B cell (primary cell): Measurements from ENCODE around the gene RHOT1. TPM values are rescaled to one million over a fixed set of nuclear protein-coding genes. Genes with fewer than 3 reads are reported as not detected.

Experiments
- ATAC-seq: fragments of 200-7000 bp; cut with Tn5 transposase; one replicate; pipeline ENCODE4 v1.10.0; 2021; ENCODE audit warnings: low read depth, mild to moderate bottlenecking, moderate number of reproducible peaks, moderate library complexity
- CTCF ChIA-PET: fragments of 350-600 bp; sonication (Branson Sonifier 250); formaldehyde crosslinking; loops from one replicate; lab custom pipeline; 2021; ENCODE audit warnings: antibody characterized with exemption, inconsistent platforms; lab: Charles Lee
- POLR2A ChIA-PET: fragments of 350-600 bp; sonication (Branson Sonifier 250); formaldehyde crosslinking; loops from one replicate; lab custom pipeline; 2021; ENCODE audit warnings: antibody characterized with exemption; lab: Charles Lee
- DNase-seq: peaks from one replicate; pipeline ENCODE4 v3.0.0; 2013
- H2AFZ ChIP-seq: 2 replicates; pipeline ENCODE4 v1.6.1; 2012; ENCODE audit warnings: mild to moderate bottlenecking, low read depth, low read length; ENCODE audit not compliant: insufficient read depth, poor library complexity, severe bottlenecking
- H3K27ac ChIP-seq, 2 donors: 1 replicate in 1 of 2; 2 replicates in 1 of 2; pipeline ENCODE4 v1.5.1; 2012 to 2013; ENCODE audit warnings: low read length in 2 of 2, mild to moderate bottlenecking in 2 of 2, moderate library complexity in 1 of 2
- H3K27me3 ChIP-seq, 4 experiments: fragments of 200-600 bp in 1 of 4; sonication (generic) in 1 of 4; replicated peaks in 1 of 4; 1 replicate in 2 of 4; 2 replicates in 2 of 4; pipeline versions ENCODE4 v1.6.1 to v1.7.0; 2013 to 2016; ENCODE audit warnings: low read length in 3 of 4, mild to moderate bottlenecking in 2 of 4, mixed read lengths in 1 of 4, moderate library complexity in 1 of 4; ENCODE audit not compliant: insufficient read depth in 4 of 4, control insufficient read depth in 3 of 4; ENCODE audit errors: control extremely low read depth in 1 of 4
- H3K36me3 ChIP-seq, 2 experiments: replicated peaks in 1 of 2; 1 replicate in 1 of 2; 2 replicates in 1 of 2; pipeline versions ENCODE4 v1.6.1 to v1.7.1; 2013; ENCODE audit warnings: low read length in 1 of 2; ENCODE audit not compliant: insufficient read depth in 2 of 2, control insufficient read depth in 1 of 2; ENCODE audit errors: control extremely low read depth in 1 of 2, extremely low read depth in 1 of 2
- H3K4me1 ChIP-seq, 2 donors: fragments of 200-600 bp in 1 of 2; sonication (generic) in 1 of 2; 1 replicate in 1 of 2; 2 replicates in 1 of 2; pipeline versions ENCODE4 v1.5.1 to v1.6.1; 2013 to 2017; ENCODE audit warnings: low read length in 2 of 2; ENCODE audit not compliant: control insufficient read depth in 2 of 2, insufficient read depth in 2 of 2
- H3K4me2 ChIP-seq: replicated peaks from 2 replicates; pipeline ENCODE3; 2012; ENCODE audit warnings: mild to moderate bottlenecking, low read depth, low read length; ENCODE audit not compliant: poor library complexity, severe bottlenecking
- H3K4me3 ChIP-seq, 5 experiments: fragments of 200-600 bp in 1 of 5; sonication (generic) in 1 of 5; 1 replicate in 3 of 5; 2 replicates in 2 of 5; pipeline versions ENCODE4 v1.5.1 to v1.7.0; 2011 to 2016; ENCODE audit warnings: low read length in 4 of 5, mild to moderate bottlenecking in 4 of 5, low read depth in 2 of 5, control low read depth in 1 of 5, moderate library complexity in 1 of 5; ENCODE audit not compliant: insufficient read depth in 1 of 5; ENCODE audit errors: control extremely low read depth in 1 of 5, extremely low read depth in 1 of 5
- H3K79me2 ChIP-seq: fragments of 200-600 bp; sonication (generic); one replicate; pipeline ENCODE4 v1.6.0; 2016; ENCODE audit warnings: low read length; ENCODE audit not compliant: control insufficient read depth, insufficient read depth
- H3K9ac ChIP-seq: fragments of 200-600 bp; sonication (generic); 2 replicates; pipeline ENCODE4 v1.6.1; 2017; ENCODE audit warnings: mild to moderate bottlenecking, low read length, moderate library complexity
- H3K9me3 ChIP-seq, 3 donors: one replicate each; pipeline versions ENCODE4 v1.6.1 to v1.7.1; 2013; ENCODE audit warnings: low read length in 2 of 3; ENCODE audit not compliant: control insufficient read depth in 2 of 3, insufficient read depth in 1 of 3; ENCODE audit errors: control extremely low read depth in 1 of 3
- H4K20me1 ChIP-seq: 2 replicates; pipeline ENCODE4 v1.6.0; 2012; ENCODE audit warnings: mild to moderate bottlenecking, low read length; ENCODE audit not compliant: insufficient read depth, control insufficient read depth, poor library complexity, severe bottlenecking
- H3K27ac Mint-ChIP-seq: one replicate; pipeline ENCODE4 v1.8.0; 2021; ENCODE audit warnings: mixed read lengths
- H3K27me3 Mint-ChIP-seq: one replicate; pipeline ENCODE4 v1.8.0; 2021; ENCODE audit warnings: mixed read lengths
- H3K4me1 Mint-ChIP-seq: one replicate; pipeline ENCODE4 v1.8.0; 2021; ENCODE audit warnings: mixed read lengths
- H3K4me3 Mint-ChIP-seq: one replicate; pipeline ENCODE4 v1.8.0; 2021; ENCODE audit warnings: mixed read lengths
- H3K9me3 Mint-ChIP-seq: one replicate; pipeline ENCODE4 v1.8.0; 2022; ENCODE audit warnings: mixed read lengths; ENCODE audit not compliant: insufficient read depth
- EZH2 ChIP-seq: IDR thresholded peaks from 2 replicates; pipeline ENCODE4 v1.6.1; 2012; ENCODE audit warnings: borderline replicate concordance, low read depth, mild to moderate bottlenecking, moderate library complexity, low read length; ENCODE audit not compliant: insufficient read depth, poor library complexity, severe bottlenecking
- WGBS: methylation state at CpG from one replicate; pipeline ENCODE4 v1.1.5; 2013; ENCODE audit warnings: missing lambda C conversion rate; ENCODE audit not compliant: insufficient coverage; 5-methylcytosine and 5-hydroxymethylcytosine counted together
- intact Hi-C: fragments of 100-400 bp; cut with micrococcal nuclease; formaldehyde crosslinking; loops from one replicate; pipeline ENCODE4 v1.10.0; 2022
- polyA plus RNA-seq: library from polyadenylated mRNA; depleted of rRNA; stranded (reverse); fragments of >200 nt; gene quantifications from 2 replicates; pipeline ENCODE4 v1.2.3, GENCODE V29; 2012
- total RNA-seq, 2 donors: library from RNA; stranded (reverse); fragments of 120-200 nt in 1 of 2; gene quantifications; 1 replicate in 1 of 2; 2 replicates in 1 of 2; pipeline versions ENCODE4 v1.2.3 to v1.2.4, GENCODE V29; 2013 to 2022
- TF ChIP-seq, protein P1 (sequence below): fragments of 200-600 bp; IDR thresholded peaks from one replicate; pipeline ENCODE4 v1.8.0; 2022; ENCODE audit warnings: antibody characterized with exemption, mild to moderate bottlenecking

The RHOT1 gene
- total and polyA plus RNA-seq, 2 donors (not counting 1 experiment from before 2014, with no cell fraction given), result 24.6 to 24.7 TPM

DNA sequence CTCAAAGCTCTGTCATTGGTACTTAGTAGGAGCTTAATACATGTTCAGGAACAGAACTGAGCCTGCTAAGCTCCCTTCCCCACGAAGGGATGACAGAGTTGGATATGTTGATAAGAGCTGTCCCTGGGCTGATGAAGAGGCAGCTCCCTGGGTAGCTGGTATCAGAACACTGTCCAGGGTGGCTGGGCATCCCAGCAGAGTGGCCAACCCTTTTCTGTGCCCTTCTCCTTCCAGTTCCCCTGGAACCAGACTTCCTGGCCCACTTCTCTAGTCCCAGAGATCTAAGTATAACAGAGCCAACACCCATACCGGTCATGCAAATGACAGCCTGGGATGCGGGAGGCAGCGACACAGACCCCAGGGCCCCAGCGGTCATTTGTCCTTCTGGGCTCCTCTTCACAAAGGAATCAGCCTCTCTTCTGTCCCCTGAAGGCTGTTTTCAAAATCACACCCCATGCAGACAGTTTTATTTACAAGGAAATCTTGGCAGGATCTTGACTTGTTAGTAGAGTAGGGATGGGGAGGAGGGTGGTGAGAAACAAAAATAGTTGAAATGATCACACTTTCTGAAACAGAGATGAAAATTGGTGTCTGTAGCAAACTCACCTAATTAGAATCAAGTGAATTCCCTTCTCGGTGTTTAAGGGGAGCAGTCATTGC lies 122.0 kb downstream of the RHOT1 start:
- ChIA-PET CTCF (no interaction called here), POLR2A (no interaction called here)
- Mint-ChIP-seq H3K4me1 (peaks cover 17% of the 10 kb centered on the region), H3K27me3 (peaks cover 75% of the 10 kb centered on the region), H3K9me3 (no peaks in the 10 kb centered on the region), H3K4me3 (peak overlapping the region; percentile 79), H3K27ac (peak overlapping the region; percentile 34)
- 68% methylated on average over 4 of the region's 6 CpGs for WGBS
- DNase-seq (no peak), ATAC-seq (no peak)
- H3K79me2 ChIP-seq, result no peaks in the 10 kb centered on the region
- no peak overlapping the region for H3K4me3 ChIP-seq
- no peaks in the 10 kb centered on the region for H4K20me1 ChIP-seq
- H3K27ac ChIP-seq, result no peak overlapping the region
- H2AFZ ChIP-seq, result no peak overlapping the region
- no peaks in the 10 kb centered on the region for H3K36me3 ChIP-seq
- TF ChIP-seq, protein P1, sequence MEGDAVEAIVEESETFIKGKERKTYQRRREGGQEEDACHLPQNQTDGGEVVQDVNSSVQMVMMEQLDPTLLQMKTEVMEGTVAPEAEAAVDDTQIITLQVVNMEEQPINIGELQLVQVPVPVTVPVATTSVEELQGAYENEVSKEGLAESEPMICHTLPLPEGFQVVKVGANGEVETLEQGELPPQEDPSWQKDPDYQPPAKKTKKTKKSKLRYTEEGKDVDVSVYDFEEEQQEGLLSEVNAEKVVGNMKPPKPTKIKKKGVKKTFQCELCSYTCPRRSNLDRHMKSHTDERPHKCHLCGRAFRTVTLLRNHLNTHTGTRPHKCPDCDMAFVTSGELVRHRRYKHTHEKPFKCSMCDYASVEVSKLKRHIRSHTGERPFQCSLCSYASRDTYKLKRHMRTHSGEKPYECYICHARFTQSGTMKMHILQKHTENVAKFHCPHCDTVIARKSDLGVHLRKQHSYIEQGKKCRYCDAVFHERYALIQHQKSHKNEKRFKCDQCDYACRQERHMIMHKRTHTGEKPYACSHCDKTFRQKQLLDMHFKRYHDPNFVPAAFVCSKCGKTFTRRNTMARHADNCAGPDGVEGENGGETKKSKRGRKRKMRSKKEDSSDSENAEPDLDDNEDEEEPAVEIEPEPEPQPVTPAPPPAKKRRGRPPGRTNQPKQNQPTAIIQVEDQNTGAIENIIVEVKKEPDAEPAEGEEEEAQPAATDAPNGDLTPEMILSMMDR, result no peak
- TF ChIP-seq EZH2, result no peak
- intact Hi-C loops, result no loop called here
- H3K9me3 ChIP-seq, result peaks cover 0 to 5% (median 0%) of the 10 kb centered on the region in 3 donors
- peaks cover 24 to 30% of the 10 kb centered on the region in 2 donors for H3K4me1 ChIP-seq
- peaks cover 0 to 54% (median 37%) of the 10 kb centered on the region in 4 experiments for H3K27me3 ChIP-seq
- H3K9ac ChIP-seq, result no peak overlapping the region
- no peak overlapping the region for H3K4me2 ChIP-seq

- Histone ChIP-seq H3K79me2 (no peaks in the 10 kb centered on the region), H3K9ac (no peak overlapping the region), H3K4me3 (no peak overlapping the region), H4K20me1 (no peaks in the 10 kb centered on the region), H3K4me1 (peaks cover 24 to 30% of the 10 kb centered on the region in 2 donors), H3K36me3 (no peaks in the 10 kb centered on the region), H2AFZ (no peak overlapping the region), H3K27me3 (peaks cover 0 to 56% (median 41%) of the 10 kb centered on the region in 4 experiments), H3K9me3 (peaks cover 0 to 5% (median 0%) of the 10 kb centered on the region in 3 donors), H3K27ac (no peak overlapping the region), H3K4me2 (peak overlapping the region; percentile 98)
- Mint-ChIP-seq H3K27me3 (peaks cover 77% of the 10 kb centered on the region), H3K4me1 (peaks cover 17% of the 10 kb centered on the region), H3K27ac (peak overlapping the region; percentile 34), H3K4me3 (peak overlapping the region; percentile 84), H3K9me3 (no peaks in the 10 kb centered on the region)
- DNase-seq (no peak), ATAC-seq (no peak)
- TF ChIP-seq, protein P1, result no peak
- no peak for TF ChIP-seq EZH2
- ChIA-PET CTCF (interaction anchor here (1.0 kb wide), 1 partner anchor 179 kb away, joined by 3 read pairs; the partner anchor contains the start of gene PSMD11), POLR2A (no interaction called here)
- WGBS, result 66% methylated on average over 7 of the region's 8 CpGs
- intact Hi-C loops, result no loop called here
These were observed 122.5 kb downstream of the RHOT1 start for GRCh38 chr17:32264823-32265191.
